Stimulated activated CD8-positive, alpha-beta memory T cell treated with anti-CD3 and anti-CD28 coated beads, Interleukin-7, amount 100 ng/mL, for 24 hours (primary cell): ENCODE data around the gene OTOGL.

ENCODE experiments used
- DNase-seq: peaks from one replicate; pipeline ENCODE4 v3.0.0-alpha.2; 2020; ENCODE audit warnings: low read depth

OTOGL gene

GRCh38 chr12:80377140-80377794, 277.9 kb downstream of the OTOGL start:
- DNase-seq, result no peak

- DNase-seq, result no peak
Measured at GRCh38 chr12:80381121-80381520, 281.8 kb downstream of the OTOGL start.

GRCh38 chr12:80382254-80382653, 282.9 kb downstream of the OTOGL start:
- no peak for DNase-seq

GRCh38 chr12:80400571-80400991, 301.2 kb downstream of the OTOGL start:
- DNase-seq, result no peak

GRCh38 chr12:80401191-80401590, 301.9 kb downstream of the OTOGL start:
- DNase-seq, result no peak

- DNase-seq, result no peak
Measured at GRCh38 chr12:80404629-80405028, 305.3 kb downstream of the OTOGL start.

DNA sequence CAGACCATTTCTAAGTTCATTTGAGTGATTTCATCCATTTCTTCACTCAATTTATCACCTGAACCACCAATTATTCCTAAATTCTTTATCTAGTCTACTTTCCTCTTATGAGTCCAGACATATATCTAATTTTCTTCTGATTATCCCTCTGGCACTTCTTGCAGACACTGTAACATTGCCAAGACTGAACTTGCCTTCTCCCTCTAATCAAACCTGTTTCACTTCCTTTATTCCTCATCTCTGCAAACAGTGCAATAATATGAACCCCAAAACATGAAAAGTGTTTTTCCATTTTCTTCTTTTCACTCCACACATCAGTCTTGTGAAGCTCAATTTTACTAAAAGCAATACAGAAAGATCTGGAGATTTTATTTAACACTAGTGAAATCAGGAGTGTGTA, 306.9 kb downstream of the OTOGL start:
- DNase-seq, result no peak

GRCh38 chr12:80411787-80412186, 312.4 kb downstream of the OTOGL start:
- no peak for DNase-seq

- no peak for DNase-seq
Measured at GRCh38 chr12:80412343-80412953, 313.1 kb downstream of the OTOGL start.

DNA sequence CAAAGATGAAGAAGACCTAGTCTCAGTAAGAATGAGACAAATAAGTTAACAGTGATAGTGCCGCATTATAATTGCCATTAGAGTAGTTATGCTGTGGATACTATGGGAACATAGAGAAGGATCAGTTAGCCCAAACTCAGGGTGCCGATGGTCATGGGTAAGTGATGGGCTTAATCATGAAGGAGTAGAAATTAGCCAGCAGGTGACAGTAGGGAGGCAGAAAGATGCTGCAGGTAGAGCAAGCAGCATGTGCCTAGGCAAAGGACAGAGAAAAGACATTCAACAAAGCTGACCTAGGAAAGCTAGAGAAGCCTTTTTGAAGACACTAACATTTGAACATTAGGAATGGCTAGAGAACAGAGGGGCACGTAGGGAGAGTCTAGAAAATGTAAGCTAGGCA, 314.1 kb downstream of the OTOGL start:
- no peak for DNase-seq

DNA sequence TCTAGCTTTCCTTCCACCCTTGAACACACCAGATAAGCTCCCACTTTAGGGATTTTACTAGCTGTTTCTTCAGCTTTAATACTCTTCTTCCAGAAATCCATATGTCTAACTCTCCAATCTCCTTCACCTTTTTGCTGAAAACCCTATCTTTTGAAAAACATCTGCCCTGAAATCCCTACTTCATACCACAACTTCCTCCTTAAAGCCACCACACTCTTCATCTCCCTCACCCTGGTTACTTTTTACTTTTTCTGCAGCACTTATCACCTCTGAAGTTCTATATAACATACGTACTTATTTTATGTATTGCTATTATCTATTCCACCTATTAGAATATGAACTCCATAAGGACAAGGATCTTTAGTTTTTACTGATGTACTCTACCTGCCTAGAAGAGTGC, 316.1 kb downstream of the OTOGL start:
- no peak for DNase-seq

- DNase-seq, result no peak
Measured at GRCh38 chr12:80419644-80420043, 320.3 kb downstream of the OTOGL start.

GRCh38 chr12:80420075-80420474, 320.7 kb downstream of the OTOGL start:
- no peak for DNase-seq

DNA sequence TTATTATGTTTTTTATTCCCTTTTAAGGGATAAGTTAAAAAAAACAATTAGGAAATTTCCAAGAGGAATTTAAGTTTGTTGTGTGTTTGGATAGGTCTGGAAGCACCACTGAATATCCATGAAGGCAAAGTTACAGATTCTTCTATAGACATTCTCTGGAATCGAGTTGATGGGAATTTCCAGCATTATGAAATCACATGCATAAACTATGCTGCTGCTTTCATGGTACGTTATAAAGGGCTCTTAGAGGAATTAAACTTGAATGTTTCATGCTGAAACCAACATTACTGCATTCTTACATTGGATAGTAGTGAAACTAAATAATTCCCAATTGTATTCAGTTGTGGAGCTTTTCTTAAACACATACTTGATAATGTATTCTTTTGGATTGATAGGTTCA, 323.2 kb downstream of the OTOGL start:
- no peak for DNase-seq
